ENCODE measurements around the gene SPEM2.

The SPEM2 gene

DNA sequence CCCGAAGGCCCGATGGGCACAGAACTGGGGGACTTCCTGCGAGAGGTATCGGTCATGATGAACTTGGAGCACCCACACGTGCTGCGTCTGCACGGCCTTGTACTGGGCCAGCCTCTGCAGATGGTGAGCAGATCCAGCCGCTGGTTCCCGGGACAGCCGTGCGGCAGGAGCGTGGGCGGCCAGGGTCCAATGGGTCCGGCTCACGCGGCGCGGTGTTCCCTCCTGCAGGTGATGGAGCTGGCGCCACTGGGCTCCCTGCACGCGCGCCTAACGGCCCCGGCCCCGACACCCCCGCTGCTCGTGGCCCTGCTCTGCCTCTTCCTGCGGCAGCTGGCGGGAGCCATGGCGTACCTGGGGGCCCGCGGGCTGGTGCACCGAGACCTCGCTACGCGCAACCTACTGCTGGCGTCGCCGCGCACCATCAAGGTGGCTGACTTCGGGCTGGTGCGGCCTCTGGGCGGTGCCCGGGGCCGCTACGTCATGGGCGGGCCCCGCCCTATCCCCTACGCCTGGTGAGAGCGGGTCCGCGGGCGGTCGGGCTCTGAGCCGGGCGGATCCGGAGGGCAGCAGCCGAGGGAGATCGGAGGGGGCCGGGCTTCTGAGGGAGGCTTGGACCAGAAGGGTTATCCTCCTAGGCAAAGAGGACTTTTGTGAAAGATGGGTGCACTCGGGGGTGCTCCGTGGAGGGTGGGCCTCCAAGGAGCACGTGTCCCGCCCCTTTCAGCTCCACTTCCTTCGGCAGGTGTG lies 41.5 kb upstream of the SPEM2 start:
- TF ChIP-seq, protein P1, sequence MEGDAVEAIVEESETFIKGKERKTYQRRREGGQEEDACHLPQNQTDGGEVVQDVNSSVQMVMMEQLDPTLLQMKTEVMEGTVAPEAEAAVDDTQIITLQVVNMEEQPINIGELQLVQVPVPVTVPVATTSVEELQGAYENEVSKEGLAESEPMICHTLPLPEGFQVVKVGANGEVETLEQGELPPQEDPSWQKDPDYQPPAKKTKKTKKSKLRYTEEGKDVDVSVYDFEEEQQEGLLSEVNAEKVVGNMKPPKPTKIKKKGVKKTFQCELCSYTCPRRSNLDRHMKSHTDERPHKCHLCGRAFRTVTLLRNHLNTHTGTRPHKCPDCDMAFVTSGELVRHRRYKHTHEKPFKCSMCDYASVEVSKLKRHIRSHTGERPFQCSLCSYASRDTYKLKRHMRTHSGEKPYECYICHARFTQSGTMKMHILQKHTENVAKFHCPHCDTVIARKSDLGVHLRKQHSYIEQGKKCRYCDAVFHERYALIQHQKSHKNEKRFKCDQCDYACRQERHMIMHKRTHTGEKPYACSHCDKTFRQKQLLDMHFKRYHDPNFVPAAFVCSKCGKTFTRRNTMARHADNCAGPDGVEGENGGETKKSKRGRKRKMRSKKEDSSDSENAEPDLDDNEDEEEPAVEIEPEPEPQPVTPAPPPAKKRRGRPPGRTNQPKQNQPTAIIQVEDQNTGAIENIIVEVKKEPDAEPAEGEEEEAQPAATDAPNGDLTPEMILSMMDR (IDR thresholded peaks at IDR 0.05; ENCODE audit: insufficient read depth, missing control alignments): no peak
- DNase-seq (ENCODE audit: insufficient read length, low spot score) (no peak), FAIRE-seq (no peak)

DNA sequence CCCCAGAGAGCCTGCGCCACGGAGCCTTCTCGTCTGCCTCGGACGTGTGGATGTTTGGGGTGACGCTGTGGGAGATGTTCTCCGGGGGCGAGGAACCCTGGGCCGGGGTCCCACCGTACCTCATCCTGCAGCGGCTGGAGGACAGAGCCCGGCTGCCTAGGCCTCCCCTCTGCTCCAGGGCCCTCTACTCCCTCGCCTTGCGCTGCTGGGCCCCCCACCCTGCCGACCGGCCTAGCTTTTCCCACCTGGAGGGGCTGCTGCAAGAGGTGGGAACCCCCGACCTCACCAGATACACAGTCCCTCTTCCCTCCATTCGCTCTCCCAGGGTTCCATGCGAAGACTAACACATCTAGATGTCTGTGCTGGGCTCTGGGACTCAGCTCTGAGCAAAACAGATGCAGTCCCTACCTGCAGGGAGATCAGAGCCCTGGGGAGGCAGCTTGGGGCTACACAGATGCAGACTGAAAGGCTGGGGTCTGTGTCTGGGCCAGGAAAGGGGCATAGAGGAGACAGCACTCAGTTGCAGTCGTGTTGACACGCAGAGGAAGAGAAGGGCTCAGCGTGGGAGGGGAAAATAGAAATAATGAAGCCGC lies 40.8 kb upstream of the SPEM2 start:
- TF ChIP-seq, protein P1 (IDR thresholded peaks at IDR 0.05; ENCODE audit: insufficient read depth, missing control alignments): no peak
- DNase-seq (ENCODE audit: insufficient read length, low spot score) (peak; percentile 11), FAIRE-seq (no peak)

DNA sequence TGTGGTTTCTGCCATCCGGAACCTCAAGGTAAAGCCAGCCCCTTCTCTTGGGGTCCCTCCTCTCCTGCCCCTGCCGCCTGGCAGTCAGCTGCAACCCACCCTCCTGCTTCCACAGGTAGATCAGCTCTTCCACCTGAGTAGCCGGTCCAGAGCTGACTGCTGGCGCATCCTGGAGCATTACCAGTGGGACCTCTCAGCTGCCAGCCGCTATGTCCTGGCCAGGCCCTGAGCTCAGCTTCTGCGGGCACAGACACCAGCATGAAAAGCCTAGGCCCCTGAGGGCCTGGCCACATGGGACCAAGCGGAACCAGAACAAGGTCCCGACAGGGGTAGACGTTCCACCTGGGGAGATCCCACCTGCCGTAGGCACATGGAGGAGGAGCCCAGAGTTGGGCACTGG lies 36.6 kb upstream of the SPEM2 start:
- DNase-seq (ENCODE audit: insufficient read length, low spot score) (peak; percentile 7), FAIRE-seq (no peak)
- TF ChIP-seq, protein P1 (IDR thresholded peaks at IDR 0.05; ENCODE audit: insufficient read depth, missing control alignments): no peak

DNA sequence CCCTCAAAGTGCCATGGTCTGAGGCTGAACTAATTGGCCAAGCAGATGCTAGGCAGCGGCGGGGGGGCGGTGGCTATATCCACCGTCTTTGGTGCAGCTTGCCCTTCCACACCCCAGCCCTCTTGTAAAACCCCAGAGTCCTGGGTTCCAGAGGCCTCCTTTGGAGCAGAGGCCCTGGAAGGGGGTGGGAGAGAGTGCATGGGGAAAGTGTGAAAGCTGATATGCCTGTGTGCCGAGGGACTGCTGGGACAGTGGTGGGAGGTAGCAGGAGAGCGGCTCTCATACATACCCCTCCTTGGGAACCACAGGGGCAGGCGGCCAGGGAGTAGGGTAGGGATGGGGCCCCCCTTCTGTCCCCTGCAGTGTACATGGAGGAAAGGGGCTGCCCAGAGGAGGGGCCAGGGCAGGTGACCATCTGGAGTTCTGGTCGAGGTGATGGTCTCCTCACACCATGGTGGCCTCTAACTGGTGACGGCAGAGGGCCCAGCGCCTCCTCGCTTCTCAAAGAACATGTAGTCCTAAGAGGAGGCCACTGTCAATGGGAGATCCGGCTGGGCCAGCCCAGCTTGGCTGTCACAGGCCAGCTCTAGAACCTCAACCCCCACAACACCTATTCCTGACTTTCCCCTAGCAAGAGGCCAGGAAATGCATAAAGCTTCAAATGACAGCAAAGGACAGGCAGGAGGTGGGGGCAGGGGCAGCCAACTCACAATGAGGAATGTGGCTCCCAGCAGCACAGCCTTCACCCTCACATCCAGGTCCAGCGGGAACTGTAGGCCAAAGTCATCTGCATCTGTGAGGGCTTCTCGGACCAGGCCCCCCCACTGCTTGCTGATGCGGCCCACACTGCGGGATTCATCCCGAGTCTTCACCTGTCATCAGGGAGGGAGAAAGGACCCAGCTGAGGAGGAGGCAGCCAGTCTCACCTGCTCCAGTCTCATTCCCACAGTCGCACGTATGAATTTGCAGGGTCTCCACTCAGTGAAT lies 35.2 kb upstream of the SPEM2 start:
- FAIRE-seq: no peak
- TF ChIP-seq, protein P1 (IDR thresholded peaks at IDR 0.05; ENCODE audit: insufficient read depth, missing control alignments): no peak
- no peak for DNase-seq (ENCODE audit: insufficient read length, low spot score)

DNA sequence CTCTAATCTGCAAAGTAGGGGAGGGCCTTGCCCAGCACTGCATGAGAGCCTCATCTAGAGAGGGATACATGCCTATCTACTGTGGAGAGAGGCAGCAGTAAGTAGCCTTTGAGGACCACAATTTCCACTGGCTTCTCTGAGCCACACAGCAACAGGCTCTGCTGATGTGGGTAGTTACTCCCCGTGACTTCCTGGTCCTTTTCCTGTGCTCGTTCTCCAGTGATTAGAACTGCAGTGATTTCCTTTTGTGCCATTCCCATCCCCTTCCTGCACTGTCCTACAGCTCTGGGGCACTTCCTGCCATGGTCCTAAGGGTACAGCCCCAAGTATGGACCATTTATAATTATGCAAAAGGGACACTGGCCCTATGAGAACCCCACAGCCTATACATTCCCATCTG lies 34.1 kb upstream of the SPEM2 start:
- DNase-seq (ENCODE audit: insufficient read length, low spot score): no peak

DNA sequence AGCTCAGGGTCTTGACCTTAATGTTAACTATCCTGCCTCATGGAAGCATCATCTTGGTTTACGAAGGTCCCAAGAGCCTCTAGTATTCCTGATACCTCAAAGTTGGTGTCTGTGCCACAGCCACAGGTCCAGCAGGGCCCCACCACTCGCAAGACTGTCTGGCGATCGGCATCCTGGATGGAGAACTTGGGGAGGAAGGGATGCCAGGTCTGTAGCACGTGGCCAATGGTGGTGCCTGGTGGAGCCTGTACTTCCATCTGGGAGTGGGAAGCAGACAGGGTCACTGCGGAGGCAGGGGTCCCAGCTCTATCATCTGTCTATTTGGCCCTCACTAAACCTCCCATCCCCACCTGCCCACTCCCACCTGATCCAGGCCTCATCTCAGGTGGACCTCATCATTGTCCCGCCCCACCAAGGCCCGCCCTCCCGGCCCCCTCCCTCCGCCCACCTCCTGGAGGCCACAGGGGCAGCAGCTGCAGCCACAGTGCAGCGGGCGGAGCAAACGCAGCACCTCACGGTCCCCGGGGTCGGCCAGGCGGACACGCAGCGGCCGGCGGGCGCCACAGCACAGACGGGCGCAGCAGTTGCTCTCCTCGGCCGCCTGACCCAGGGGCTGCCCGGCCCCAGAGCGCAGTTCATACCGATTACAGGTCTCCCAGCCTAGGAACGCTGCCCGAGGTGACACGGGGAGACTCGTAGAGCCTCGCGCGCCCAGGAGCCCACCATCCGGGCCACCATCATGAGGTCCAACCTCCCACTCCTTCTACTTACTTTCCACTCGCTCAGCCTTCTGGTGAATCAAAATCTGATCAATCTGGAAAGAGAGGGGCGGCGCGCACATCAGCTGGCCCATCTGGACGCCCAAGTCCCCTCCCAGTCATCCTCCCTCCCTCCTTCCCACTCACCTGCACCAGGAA lies 32.5 kb upstream of the SPEM2 start:
- no peak for DNase-seq (ENCODE audit: insufficient read length, low spot score)
- TF ChIP-seq, protein P1 (IDR thresholded peaks at IDR 0.05; ENCODE audit: insufficient read depth, missing control alignments): no peak
- no peak for FAIRE-seq

More for the DNA sequence above, 34.1 kb upstream of the SPEM2 start:
- TF ChIP-seq, protein P1 (IDR thresholded peaks at IDR 0.05; ENCODE audit: insufficient read depth, missing control alignments): no peak
- no peak for FAIRE-seq

All from D721Med (cell line).